GM12878 (cell line): ENCODE data around the gene CCNJL. TPM values are rescaled to one million over a fixed set of nuclear protein-coding genes. Genes with fewer than 3 reads are reported as not detected.

Experiments used
- ATAC-seq: fragments of 200-7000 bp; cut with Tn5 transposase; 3 replicates; pipeline ENCODE4 v1.9.1; 2020; ENCODE audit warnings: mild to moderate bottlenecking, moderate library complexity
- BruUV-seq: library from RNA; stranded (reverse); fragments of 400-500 nt; replicated peaks from 2 replicates; lab custom pipeline; 2021; lab: Mats Ljungman, UMichigan
- CTCF ChIA-PET: fragments of 300-600 bp; sonication (Branson Sonifier 250); formaldehyde crosslinking; extraction: SDS; loops from one replicate; lab custom pipeline; 2021; ENCODE audit warnings: inconsistent platforms; lab: Yijun Ruan, JAX
- POLR2A ChIA-PET: fragments of 350-600 bp; formaldehyde crosslinking; extraction: SDS; loops from one replicate; lab custom pipeline; 2021; ENCODE audit warnings: inconsistent platforms; lab: Charles Lee
- RAD21 ChIA-PET: fragments of 300-600 bp; sonication (Branson Sonifier 250); formaldehyde crosslinking; loops from one replicate; lab custom pipeline; 2023; ENCODE audit warnings: antibody characterized with exemption; ENCODE audit not compliant: unreplicated experiment; lab: Charles Lee
- SMC1A ChIA-PET: fragments of 300-600 bp; sonication (Branson Sonifier 250); formaldehyde crosslinking; loops from one replicate; lab custom pipeline; 2023; ENCODE audit not compliant: unreplicated experiment, uncharacterized antibody; lab: Charles Lee
- DNase-seq: peaks from one replicate; pipeline ENCODE4 v3.0.0-alpha.2; 2011; ENCODE audit warnings: low read depth, low spot score
- FAIRE-seq: peaks from 3 replicates; lab custom pipeline; 2011; peaks lifted over from hg19 to GRCh38; lab: Jason Lieb, UNC
- H2AFZ ChIP-seq: 2 replicates; pipeline ENCODE4 v1.6.0; 2011; ENCODE audit warnings: low read depth, low read length, control low read depth; ENCODE audit not compliant: control insufficient read depth
- H3K27ac ChIP-seq: 2 replicates; pipeline ENCODE4 v1.5.1; 2011; ENCODE audit warnings: control low read depth; ENCODE audit not compliant: control insufficient read depth, insufficient read depth
- H3K27me3 ChIP-seq, 2 experiments: replicated peaks in 1 of 2; 2 replicates each; pipeline versions ENCODE4 v1.6.0 to v1.6.1; 2011; ENCODE audit warnings: low read length in 1 of 2; ENCODE audit not compliant: control insufficient read depth in 2 of 2, insufficient read depth in 2 of 2
- H3K36me3 ChIP-seq, 2 experiments: 2 replicates each; pipeline ENCODE4 v1.5.1; 2011; ENCODE audit warnings: low read length in 1 of 2; ENCODE audit not compliant: control insufficient read depth in 2 of 2, insufficient read depth in 2 of 2
- H3K4me1 ChIP-seq: 2 replicates; pipeline ENCODE4 v1.6.1; 2011; ENCODE audit warnings: mild to moderate bottlenecking, low read length, moderate library complexity, mixed read lengths; ENCODE audit not compliant: control insufficient read depth, insufficient read depth
- H3K4me2 ChIP-seq: 2 replicates; pipeline ENCODE4 v1.6.0; 2011; ENCODE audit warnings: control low read depth; ENCODE audit not compliant: control insufficient read depth, insufficient read depth
- H3K4me3 ChIP-seq: fragments of 200-600 bp; sonication (generic); 2 replicates; pipeline ENCODE4 v1.5.1; 2016
- H3K79me2 ChIP-seq: 2 replicates; pipeline ENCODE4 v1.6.0; 2011; ENCODE audit warnings: low read length; ENCODE audit not compliant: control insufficient read depth, insufficient read depth
- H3K9ac ChIP-seq: 2 replicates; pipeline ENCODE4 v1.8.0; 2011; ENCODE audit warnings: low read length, control low read depth, mixed read lengths; ENCODE audit not compliant: control insufficient read depth, insufficient read depth
- H3K9me3 ChIP-seq: replicated peaks from 3 replicates; pipeline ENCODE4 v1.5.1; 2011; ENCODE audit warnings: mild to moderate bottlenecking, low read length; ENCODE audit not compliant: control insufficient read depth, insufficient read depth
- H4K20me1 ChIP-seq: 2 replicates; pipeline ENCODE4 v1.6.0; 2011; ENCODE audit not compliant: control insufficient read depth, insufficient read depth
- NFYB ChIP-seq: IDR thresholded peaks from 2 replicates; pipeline ENCODE4 v1.6.1; 2011; ENCODE audit warnings: low read depth, mild to moderate bottlenecking, low read length, improper control_type of control experiment, moderate library complexity; ENCODE audit not compliant: insufficient read depth
- PBX3 ChIP-seq: IDR thresholded peaks from 2 replicates; pipeline ENCODE4 v1.6.1; 2011; ENCODE audit warnings: mild to moderate bottlenecking, low read depth, low read length, moderate library complexity; ENCODE audit not compliant: insufficient replicate concordance
- PKNOX1 ChIP-seq: fragments of 450-650 bp; IDR thresholded peaks from 2 replicates; pipeline ENCODE4 v1.6.1; 2016; ENCODE audit warnings: mild to moderate bottlenecking
- WGBS: methylation state at CpG from one replicate; pipeline ENCODE4 v1.1.6; 2016; ENCODE audit warnings: low lambda C conversion rate; ENCODE audit not compliant: insufficient replicate concordance, insufficient coverage; ENCODE audit errors: missing lambda C conversion rate; 5-methylcytosine and 5-hydroxymethylcytosine counted together
- in situ Hi-C: fragments of 300-500 bp; cut with MboI; formaldehyde crosslinking; loops from 9 replicates; pipeline ENCODE4 v1.14.3; 2018; ENCODE audit warnings: mixed read lengths
- intact Hi-C: fragments of 100-400 bp; cut with micrococcal nuclease; formaldehyde crosslinking; loops from one replicate; pipeline ENCODE4 v1.14.2; 2022; ENCODE audit not compliant: unreplicated experiment
- polyA plus RNA-seq, 11 experiments: library from polyadenylated mRNA; depleted of rRNA in 4 of 11; unstranded in 6 of 11; stranded (reverse) in 5 of 11; fragments of >200 nt; fragmentation: Nextera tagmentation in 4 of 11; fragmentation: Illumina TruSeq in 1 of 11; extraction: Ambion mirVana in 4 of 11; extraction: Trizol in 1 of 11; gene quantifications; 1 replicate in 1 of 11; 2 replicates in 10 of 11; pipeline versions ENCODE4 v1.2.1 to v1.2.3, GENCODE V29; 2011 to 2016; ENCODE audit warnings: inconsistent platforms in 2 of 11, missing spikeins in 2 of 11, low read depth in 1 of 11
- total RNA-seq, 4 experiments: library from RNA; depleted of rRNA in 3 of 4; stranded (reverse); fragments of >200 nt in 3 of 4; fragmentation: Illumina TruSeq in 1 of 4; extraction: Trizol in 1 of 4; gene quantifications; 2 replicates each; pipeline versions ENCODE4 v1.2.1 to v1.2.3, GENCODE V29; 2013 to 2021

CCNJL gene
- total and polyA plus RNA-seq, 10 of the 15 experiments (the other 5 are each of a cell fraction or from before 2014, with no cell fraction given): 0.09 to 0.20 (median 0.10) TPM; not detected in 7

GRCh38 chr5:160353379-160353778 is 41.0 kb upstream of the CCNJL start:
- CTCF ChIA-PET: interaction anchor here (0.6 kb wide), 1 partner anchor 40 kb away, joined by 3 read pairs; no protein-coding TSS in a partner anchor
- no peaks in the 10 kb centered on the region for H3K36me3 ChIP-seq

More at GRCh38 chr5:160353379-160353778, 41.0 kb upstream of the CCNJL start:
- TF ChIP-seq PBX3: peak; percentile 81
- no peak for TF ChIP-seq NFYB
- peak; percentile 85 for TF ChIP-seq PKNOX1
- no TSS peak for BruUV-seq
- ChIA-PET POLR2A (no interaction called here), RAD21 (interaction anchor here (0.6 kb wide), 1 partner anchor 1036 kb away, joined by 3 read pairs; no protein-coding TSS in a partner anchor), SMC1A (interaction anchor here (1.9 kb wide), 1 partner anchor 332 kb away, joined by 4 read pairs; no protein-coding TSS in a partner anchor)
- Histone ChIP-seq H3K27me3 (no peaks in the 10 kb centered on the region; a peak in 1 of 4 replicates), H3K79me2 (no peaks in the 10 kb centered on the region), H4K20me1 (no peaks in the 10 kb centered on the region), H3K9ac (no peak overlapping the region), H3K4me3 (no peak overlapping the region), H3K4me2 (no peak overlapping the region), H3K27ac (no peak overlapping the region), H2AFZ (no peak overlapping the region), H3K4me1 (no peaks in the 10 kb centered on the region), H3K9me3 (no peaks in the 10 kb centered on the region)
- FAIRE-seq (no peak), ATAC-seq (no peak), DNase-seq (no peak)
- in situ Hi-C loops (no loop called here), intact Hi-C loops (no loop called here)
- 63% methylated on average over 8 of the region's 8 CpGs for WGBS
